ENCODE measurements around the gene MRPS9. TPM values are rescaled to one million over a fixed set of nuclear protein-coding genes. Genes with fewer than 3 reads are reported as not detected.

MRPS9 gene
- total RNA-seq, 1 donor from 2014 or later: 18.7 TPM

DNA sequence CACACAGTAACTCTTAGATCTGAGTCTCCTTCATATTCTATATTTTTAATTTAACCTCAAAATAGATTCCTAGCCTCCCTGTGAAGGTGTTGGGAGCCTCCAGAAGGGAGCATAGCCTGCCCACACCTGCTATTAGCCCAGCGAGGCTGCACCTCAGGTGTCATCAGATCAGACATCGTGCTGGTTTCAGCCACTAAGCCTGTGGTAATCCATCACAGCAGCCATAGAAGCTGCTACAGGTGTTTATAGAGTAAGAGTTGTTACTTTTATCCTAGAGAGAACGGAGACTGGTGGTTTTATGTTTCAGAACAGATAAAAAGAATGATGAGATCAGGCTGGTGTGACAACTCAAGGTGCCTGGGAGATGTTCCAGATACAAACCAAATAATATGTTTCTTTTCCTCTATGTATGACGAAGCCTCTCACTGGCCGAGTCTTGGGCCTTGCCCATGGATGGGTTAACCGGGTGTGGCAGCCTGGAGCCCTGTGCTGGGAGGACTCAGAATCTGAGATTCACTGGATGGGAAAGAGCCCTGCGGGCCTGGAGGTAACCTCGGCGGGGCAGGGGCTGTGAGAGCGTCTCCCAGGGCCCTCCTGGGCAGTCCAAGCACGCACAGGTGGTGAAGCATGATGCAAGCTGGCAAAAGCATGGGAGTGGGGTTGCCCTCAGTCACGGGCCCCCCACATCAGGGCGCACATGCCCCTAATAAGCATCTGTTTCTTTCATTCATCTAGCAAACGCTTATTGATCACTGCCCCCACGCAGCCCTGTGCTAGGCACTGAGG is 73.7 kb downstream of the MRPS9 start:
- Histone ChIP-seq H3K9me3 (no peaks in the 10 kb centered on the region), H3K36me3 (no peaks in the 10 kb centered on the region), H3K4me1 (no peaks in the 10 kb centered on the region), H3K27me3 (no peaks in the 10 kb centered on the region), H3K27ac (no peak overlapping the region), H3K4me3 (no peak overlapping the region)
- TF ChIP-seq, protein P1, sequence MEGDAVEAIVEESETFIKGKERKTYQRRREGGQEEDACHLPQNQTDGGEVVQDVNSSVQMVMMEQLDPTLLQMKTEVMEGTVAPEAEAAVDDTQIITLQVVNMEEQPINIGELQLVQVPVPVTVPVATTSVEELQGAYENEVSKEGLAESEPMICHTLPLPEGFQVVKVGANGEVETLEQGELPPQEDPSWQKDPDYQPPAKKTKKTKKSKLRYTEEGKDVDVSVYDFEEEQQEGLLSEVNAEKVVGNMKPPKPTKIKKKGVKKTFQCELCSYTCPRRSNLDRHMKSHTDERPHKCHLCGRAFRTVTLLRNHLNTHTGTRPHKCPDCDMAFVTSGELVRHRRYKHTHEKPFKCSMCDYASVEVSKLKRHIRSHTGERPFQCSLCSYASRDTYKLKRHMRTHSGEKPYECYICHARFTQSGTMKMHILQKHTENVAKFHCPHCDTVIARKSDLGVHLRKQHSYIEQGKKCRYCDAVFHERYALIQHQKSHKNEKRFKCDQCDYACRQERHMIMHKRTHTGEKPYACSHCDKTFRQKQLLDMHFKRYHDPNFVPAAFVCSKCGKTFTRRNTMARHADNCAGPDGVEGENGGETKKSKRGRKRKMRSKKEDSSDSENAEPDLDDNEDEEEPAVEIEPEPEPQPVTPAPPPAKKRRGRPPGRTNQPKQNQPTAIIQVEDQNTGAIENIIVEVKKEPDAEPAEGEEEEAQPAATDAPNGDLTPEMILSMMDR (IDR thresholded peaks at IDR 0.05): no peak
- intact Hi-C loops (cut with DNase I): no loop called here
- no peak for DNase-seq (ENCODE audit: low spot score in 2 of 2)

DNA sequence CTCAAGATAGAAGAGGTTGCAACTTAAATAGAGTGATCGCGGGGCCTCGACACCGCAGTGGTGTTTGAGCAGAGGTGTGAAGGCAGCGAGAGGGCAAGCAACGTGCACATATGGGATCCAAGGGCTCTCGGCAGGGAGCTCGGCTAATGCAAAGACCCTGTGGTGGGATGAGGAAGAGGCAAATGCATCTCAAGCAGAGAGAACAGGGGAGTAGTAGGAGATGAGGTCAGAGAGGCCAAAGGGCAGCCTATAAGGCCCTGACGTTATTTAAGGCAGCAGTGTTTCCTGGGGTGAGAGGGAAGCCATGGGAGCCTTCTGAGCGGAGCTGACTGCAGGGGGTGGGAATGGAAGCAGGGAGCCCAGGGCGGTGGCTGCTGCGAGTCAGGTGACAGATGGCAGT is 74.5 kb downstream of the MRPS9 start:
- Histone ChIP-seq H3K4me1 (no peaks in the 10 kb centered on the region), H3K27me3 (no peaks in the 10 kb centered on the region), H3K9me3 (no peaks in the 10 kb centered on the region), H3K27ac (no peak overlapping the region), H3K4me3 (no peak overlapping the region), H3K36me3 (no peaks in the 10 kb centered on the region)
- no peak for DNase-seq (ENCODE audit: low spot score in 2 of 2)
- intact Hi-C loops (cut with DNase I): no loop called here
- TF ChIP-seq, protein P1 (IDR thresholded peaks at IDR 0.05): no peak

DNA sequence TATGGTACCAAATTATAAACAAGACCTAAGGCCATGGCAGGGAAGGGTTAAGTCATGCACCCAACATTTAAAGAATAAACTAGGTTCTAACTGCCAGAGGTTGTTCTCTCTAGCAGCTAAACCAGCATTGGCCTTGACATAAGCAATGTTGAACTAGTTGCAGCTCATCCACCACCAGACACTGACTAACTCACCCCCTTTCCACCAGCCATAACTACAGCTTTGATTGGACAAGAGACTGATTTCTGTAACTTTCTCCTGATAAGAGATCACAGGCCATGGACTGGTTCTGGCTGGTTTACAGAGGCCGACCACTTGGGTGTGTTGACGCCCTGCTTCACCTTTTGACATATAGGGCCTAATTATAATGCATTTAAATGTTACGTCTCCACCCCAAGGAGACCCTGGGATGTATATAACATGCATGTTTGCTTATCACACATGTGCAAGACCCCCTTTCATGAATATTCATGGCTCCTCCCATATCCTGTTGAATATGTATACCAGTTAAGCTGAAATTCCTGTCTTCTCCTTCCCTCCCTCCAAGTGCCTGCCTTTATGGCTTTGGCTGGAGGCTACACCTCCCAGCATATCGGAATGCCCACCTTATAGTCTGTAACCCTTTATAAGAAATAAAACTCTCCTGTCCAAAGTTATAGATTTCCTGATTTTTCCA is 75.9 kb downstream of the MRPS9 start:
- Histone ChIP-seq H3K9me3 (no peaks in the 10 kb centered on the region), H3K4me3 (no peak overlapping the region), H3K27ac (no peak overlapping the region), H3K36me3 (no peaks in the 10 kb centered on the region), H3K27me3 (no peaks in the 10 kb centered on the region), H3K4me1 (no peaks in the 10 kb centered on the region)
- TF ChIP-seq, protein P1 (IDR thresholded peaks at IDR 0.05): no peak
- no peak for DNase-seq (ENCODE audit: low spot score in 2 of 2)
- intact Hi-C loops (cut with DNase I): loop anchor here (2.0 kb wide), 1 partner anchor 125 kb away; no protein-coding TSS in a partner anchor

DNA sequence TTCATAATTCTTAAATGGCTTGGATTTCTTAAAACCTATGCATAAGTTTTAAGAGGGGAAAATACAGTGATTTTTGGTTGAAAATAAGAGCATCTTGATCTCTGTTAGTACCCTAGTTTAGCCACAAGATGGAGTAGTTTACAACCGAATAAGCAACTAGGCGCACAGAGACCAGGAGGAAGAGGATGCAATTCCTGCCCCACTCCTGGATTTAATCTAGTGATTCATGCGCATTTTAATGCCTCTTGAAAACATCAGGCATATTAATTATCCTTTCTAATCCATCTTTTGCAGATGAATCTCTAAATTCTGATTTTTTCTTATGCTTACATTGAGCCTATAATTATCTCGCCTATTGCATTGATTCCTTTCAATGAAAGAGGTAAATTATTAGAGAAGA is 76.7 kb downstream of the MRPS9 start:
- Histone ChIP-seq H3K36me3 (no peaks in the 10 kb centered on the region), H3K4me3 (no peak overlapping the region), H3K27ac (no peak overlapping the region), H3K4me1 (no peaks in the 10 kb centered on the region), H3K27me3 (no peaks in the 10 kb centered on the region), H3K9me3 (no peaks in the 10 kb centered on the region)
- intact Hi-C loops (cut with DNase I): loop anchor here (2.0 kb wide), 1 partner anchor 124 kb away; no protein-coding TSS in a partner anchor
- TF ChIP-seq, protein P1 (IDR thresholded peaks at IDR 0.05): peak in 2 of 3 experiments; percentile 51 to 57
- DNase-seq (ENCODE audit: low spot score in 2 of 2): no peak

DNA sequence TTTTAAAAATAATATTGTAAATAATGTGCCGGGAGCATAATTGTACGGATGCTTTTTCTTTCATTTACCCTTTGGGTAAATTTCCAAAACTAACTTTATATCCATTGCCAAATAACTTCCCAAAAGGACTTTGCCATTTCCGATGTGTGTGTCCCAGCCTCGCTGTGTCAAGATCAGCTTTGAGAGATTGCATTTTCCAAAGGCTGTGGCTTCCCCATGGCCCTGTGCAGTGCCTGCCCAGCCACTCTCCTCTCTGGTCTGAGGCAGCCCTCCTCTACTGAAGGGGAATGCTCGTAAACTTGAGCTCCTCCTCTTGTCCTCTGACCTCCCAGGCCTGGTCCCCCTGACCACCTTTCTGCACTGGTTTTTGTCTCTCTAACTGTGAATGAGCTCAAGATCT is 78.5 kb downstream of the MRPS9 start:
- Histone ChIP-seq H3K9me3 (no peaks in the 10 kb centered on the region), H3K36me3 (no peaks in the 10 kb centered on the region), H3K27ac (no peak overlapping the region), H3K27me3 (no peaks in the 10 kb centered on the region), H3K4me3 (no peak overlapping the region), H3K4me1 (no peaks in the 10 kb centered on the region)
- DNase-seq (ENCODE audit: low spot score in 2 of 2): no peak
- intact Hi-C loops (cut with DNase I): no loop called here
- TF ChIP-seq, protein P1 (IDR thresholded peaks at IDR 0.05): no peak

Measured in ascending aorta (tissue), 2 donors.